Measurements from ENCODE around the gene SYT8. TPM values are rescaled to one million over a fixed set of nuclear protein-coding genes. Genes with fewer than 3 reads are reported as not detected.
"Not testable (repeated sequence)": the region's sequence is repeated elsewhere in the genome, so short reads cannot be mapped to it uniquely, and the experiment has no call there.

SYT8 gene
- total RNA-seq, 5 donors from 2014 or later (not counting 1 experiment from before 2014, with no cell fraction given), result not detected

DNA sequence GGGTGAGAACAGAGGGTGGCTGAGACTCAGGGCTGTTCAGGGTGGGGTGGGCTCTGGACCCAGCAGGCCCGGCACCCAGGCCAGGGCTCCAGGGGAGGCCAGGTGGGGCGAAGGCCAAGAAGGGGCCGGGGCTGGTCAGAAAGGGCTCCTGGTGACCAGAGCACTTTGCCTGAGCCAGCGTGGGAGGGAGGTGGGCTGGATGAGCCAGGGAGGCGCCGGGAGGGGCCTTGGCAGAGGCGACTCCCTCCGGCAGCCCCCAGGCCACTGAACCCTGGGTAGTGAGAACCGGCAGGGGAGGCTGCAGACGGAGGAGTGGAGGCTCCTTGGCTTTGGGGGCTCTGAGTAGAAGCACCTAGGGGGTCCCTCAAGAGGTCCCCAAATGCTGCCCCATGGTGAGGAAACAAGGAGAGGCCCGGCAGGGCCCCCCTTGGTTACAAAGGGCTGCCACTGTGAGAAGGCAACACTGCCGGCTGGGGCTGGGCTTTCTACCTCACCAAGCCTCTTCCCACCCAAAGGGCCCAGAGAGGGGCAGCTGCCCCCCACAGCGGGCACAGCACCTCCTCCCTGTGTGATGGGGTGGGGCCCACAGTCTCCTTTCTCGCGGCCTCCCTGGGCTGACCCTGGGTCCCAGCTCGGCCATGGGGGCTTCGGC is 39.8 kb downstream of the SYT8 start:
- H3K27me3 ChIP-seq (replicated peaks in 1 of 2; ENCODE audit: control insufficient read depth in 2 of 2, extremely low read depth in 1 of 2, insufficient read depth in 2 of 2, low read length in 1 of 2); DNase-seq; H3K27ac Mint-ChIP-seq; H3K36me3 Mint-ChIP-seq; H3K9me3 ChIP-seq; H3K4me3 ChIP-seq (ENCODE audit: control insufficient read depth in 1 of 2, extremely low read depth in 1 of 2, low read length in 1 of 2); H3K4me3 Mint-ChIP-seq; ATAC-seq (replicated peaks in 1 of 4); H3K36me3 ChIP-seq (ENCODE audit: control insufficient read depth in 2 of 2, extremely low read depth in 1 of 2, insufficient read depth in 1 of 2, low read length in 1 of 2); H3K9me3 Mint-ChIP-seq; POLR2A ChIA-PET; H3K27me3 Mint-ChIP-seq; H3K27ac ChIP-seq (ENCODE audit: low read length); CTCF ChIA-PET: not testable (repeated sequence)
- peaks cover 29 to 50% (median 49%) of the 10 kb centered on the region in 3 donors for H3K4me1 Mint-ChIP-seq
- WGBS (ENCODE audit: insufficient coverage), result 95% methylated on average over 10 of the region's 17 CpGs
- peaks cover 12 to 86% of the 10 kb centered on the region in 2 experiments for H3K4me1 ChIP-seq (ENCODE audit: control insufficient read depth in 1 of 2, extremely low read depth in 1 of 2, insufficient read depth in 2 of 2, low read length in 2 of 2)

DNA sequence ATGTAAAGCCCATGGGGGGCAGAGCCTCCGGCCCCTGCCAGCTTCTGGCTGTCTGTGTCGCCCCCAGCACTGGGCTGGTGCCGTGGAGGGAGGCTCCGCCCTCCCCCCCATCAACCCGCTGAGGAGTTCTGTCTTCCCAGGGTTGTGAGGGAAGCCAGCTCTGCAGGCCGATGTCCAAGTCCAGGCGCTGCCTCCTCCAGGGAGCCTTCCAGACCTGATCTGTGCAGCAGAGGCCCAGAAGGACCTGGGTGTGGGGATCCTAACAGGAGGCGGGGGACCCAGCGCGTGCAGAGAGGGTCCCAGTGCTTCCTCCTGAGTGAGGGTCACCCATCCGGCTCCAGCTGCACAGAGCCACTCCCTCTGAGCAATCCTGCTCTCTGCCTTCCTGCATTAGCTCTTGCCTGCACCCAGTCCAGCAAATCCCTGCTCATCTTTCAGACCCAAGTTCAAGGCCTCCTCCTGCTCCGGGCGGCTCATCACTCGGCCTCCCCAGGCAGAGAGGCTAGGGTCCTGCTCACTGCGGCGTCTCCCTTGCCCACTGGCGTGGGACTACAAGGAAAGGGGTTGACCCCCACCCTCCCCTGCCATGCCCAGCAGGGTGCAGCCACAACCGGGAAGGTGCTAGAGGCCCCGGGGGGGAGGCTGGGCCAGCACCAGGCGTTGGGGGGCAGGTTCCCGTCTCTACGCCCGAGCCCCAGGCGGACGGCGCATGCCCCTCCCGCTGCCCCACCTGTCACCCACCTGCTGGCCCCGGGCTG is 40.5 kb downstream of the SYT8 start:
- POLR2A ChIA-PET, result no interaction called here
- ATAC-seq (replicated peaks in 1 of 4), result no peak

DNA sequence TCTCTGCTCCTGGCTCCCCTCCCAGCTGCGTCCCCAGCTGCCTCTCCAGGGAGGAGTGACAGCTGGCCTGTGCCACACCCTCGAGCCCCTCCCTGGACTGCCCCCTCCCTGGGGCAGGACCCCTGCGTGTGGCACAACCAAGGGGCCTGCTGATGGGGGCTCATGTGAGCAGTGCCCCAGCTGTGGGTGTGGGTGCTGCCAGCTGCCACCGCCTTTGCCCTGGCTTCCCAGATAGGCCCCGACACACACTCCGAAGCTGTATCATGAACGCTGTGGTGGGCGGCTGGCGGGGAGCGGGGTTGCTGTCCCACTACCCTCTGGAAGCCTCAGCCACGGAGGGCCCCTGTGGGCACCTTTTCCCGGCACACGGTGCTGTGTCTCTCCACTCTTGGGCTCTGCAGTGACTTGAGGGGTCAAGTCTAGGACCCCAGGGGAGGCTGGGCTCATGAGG is 41.1 kb downstream of the SYT8 start:
- H3K36me3 Mint-ChIP-seq; H3K9me3 Mint-ChIP-seq; ATAC-seq (replicated peaks in 1 of 4); H3K36me3 ChIP-seq (ENCODE audit: control insufficient read depth in 2 of 2, extremely low read depth in 1 of 2, insufficient read depth in 1 of 2, low read length in 1 of 2); POLR2A ChIA-PET; H3K27me3 Mint-ChIP-seq; H3K27ac Mint-ChIP-seq; H3K9me3 ChIP-seq; H3K27ac ChIP-seq (ENCODE audit: low read length); H3K4me3 Mint-ChIP-seq; H3K27me3 ChIP-seq (replicated peaks in 1 of 2; ENCODE audit: control insufficient read depth in 2 of 2, extremely low read depth in 1 of 2, insufficient read depth in 2 of 2, low read length in 1 of 2); H3K4me3 ChIP-seq (ENCODE audit: control insufficient read depth in 1 of 2, extremely low read depth in 1 of 2, low read length in 1 of 2); DNase-seq: not testable (repeated sequence)
- CTCF ChIA-PET, result interaction anchor here in 1 of 2 donors (0.5 kb wide), 1 partner anchor 72 kb away, joined by 3 read pairs; the partner anchor contains the start of gene MRPL23
- 83% methylated on average over 12 of the region's 13 CpGs for WGBS (ENCODE audit: insufficient coverage)
- H3K4me1 Mint-ChIP-seq, result peaks cover 25 to 45% (median 42%) of the 10 kb centered on the region in 3 donors
- H3K4me1 ChIP-seq (ENCODE audit: control insufficient read depth in 1 of 2, extremely low read depth in 1 of 2, insufficient read depth in 2 of 2, low read length in 2 of 2), result peaks cover 5 to 86% of the 10 kb centered on the region in 2 experiments

More for the DNA sequence above, 40.5 kb downstream of the SYT8 start:
- Mint-ChIP-seq H3K4me1 (peaks cover 27 to 46% (median 44%) of the 10 kb centered on the region in 3 donors), H3K27ac (peak overlapping the region; percentile 25 to 31), H3K4me3 (no peak overlapping the region), H3K9me3 (no peaks in the 10 kb centered on the region), H3K36me3 (peaks cover 2% of the 10 kb centered on the region), H3K27me3 (no peaks in the 10 kb centered on the region)
- 90% methylated on average over 12 of the region's 28 CpGs for WGBS (ENCODE audit: insufficient coverage)
- no peaks in the 10 kb centered on the region for H3K9me3 ChIP-seq
- no peak overlapping the region for H3K27ac ChIP-seq (ENCODE audit: low read length)
- H3K27me3 ChIP-seq (replicated peaks in 1 of 2; ENCODE audit: control insufficient read depth in 2 of 2, extremely low read depth in 1 of 2, insufficient read depth in 2 of 2, low read length in 1 of 2), result no peaks in the 10 kb centered on the region
- peaks cover 7 to 9% of the 10 kb centered on the region in 2 donors for H3K36me3 ChIP-seq (ENCODE audit: control insufficient read depth in 2 of 2, extremely low read depth in 1 of 2, insufficient read depth in 1 of 2, low read length in 1 of 2)
- H3K4me3 ChIP-seq (ENCODE audit: control insufficient read depth in 1 of 2, extremely low read depth in 1 of 2, low read length in 1 of 2), result no peak overlapping the region
- peaks cover 11 to 86% of the 10 kb centered on the region in 2 experiments for H3K4me1 ChIP-seq (ENCODE audit: control insufficient read depth in 1 of 2, extremely low read depth in 1 of 2, insufficient read depth in 2 of 2, low read length in 2 of 2)
- CTCF ChIA-PET, result interaction anchor here in 1 of 2 donors (0.5 kb wide), 1 partner anchor 72 kb away, joined by 3 read pairs; the partner anchor contains the start of gene MRPL23
- DNase-seq, result no peak

DNA sequence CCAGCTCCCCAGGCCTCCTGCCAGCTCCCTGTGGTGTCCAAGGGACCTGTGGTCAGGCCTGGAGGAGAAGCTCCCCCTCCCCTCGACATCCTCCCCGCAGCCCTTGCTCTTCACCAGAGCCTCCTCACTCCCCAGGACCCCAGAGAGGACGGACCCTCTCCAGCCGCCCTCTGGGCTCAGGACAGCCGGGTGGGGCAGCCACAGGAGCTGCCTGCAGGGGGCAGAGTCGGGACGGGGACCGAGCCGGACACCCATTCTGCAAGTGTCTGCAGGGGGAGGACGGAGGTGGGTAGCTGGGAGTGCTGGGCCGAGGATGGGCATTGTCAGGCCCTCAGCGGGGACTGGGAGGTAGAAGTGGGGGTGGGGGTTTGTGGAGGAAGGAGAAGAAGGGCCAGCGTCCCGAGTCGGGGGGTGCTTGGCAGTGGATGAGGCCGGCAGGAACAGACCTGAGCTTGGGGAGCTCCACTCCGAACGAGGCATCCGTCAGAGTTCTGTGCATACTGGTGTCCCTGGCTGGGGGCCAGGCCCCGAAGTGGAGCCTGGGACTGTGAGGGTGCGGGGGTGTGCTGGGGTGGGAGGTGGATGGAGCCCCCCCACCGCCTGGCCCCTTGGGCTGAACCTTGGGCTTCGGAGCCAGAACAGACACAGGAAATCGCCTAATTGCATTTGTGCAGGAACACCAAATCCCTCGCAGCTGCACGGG is 41.7 kb downstream of the SYT8 start:
- H3K4me1 Mint-ChIP-seq, result peaks cover 24 to 46% (median 36%) of the 10 kb centered on the region in 3 donors
- DNase-seq, result peak in 1 of 35 experiments; percentile 25

DNA sequence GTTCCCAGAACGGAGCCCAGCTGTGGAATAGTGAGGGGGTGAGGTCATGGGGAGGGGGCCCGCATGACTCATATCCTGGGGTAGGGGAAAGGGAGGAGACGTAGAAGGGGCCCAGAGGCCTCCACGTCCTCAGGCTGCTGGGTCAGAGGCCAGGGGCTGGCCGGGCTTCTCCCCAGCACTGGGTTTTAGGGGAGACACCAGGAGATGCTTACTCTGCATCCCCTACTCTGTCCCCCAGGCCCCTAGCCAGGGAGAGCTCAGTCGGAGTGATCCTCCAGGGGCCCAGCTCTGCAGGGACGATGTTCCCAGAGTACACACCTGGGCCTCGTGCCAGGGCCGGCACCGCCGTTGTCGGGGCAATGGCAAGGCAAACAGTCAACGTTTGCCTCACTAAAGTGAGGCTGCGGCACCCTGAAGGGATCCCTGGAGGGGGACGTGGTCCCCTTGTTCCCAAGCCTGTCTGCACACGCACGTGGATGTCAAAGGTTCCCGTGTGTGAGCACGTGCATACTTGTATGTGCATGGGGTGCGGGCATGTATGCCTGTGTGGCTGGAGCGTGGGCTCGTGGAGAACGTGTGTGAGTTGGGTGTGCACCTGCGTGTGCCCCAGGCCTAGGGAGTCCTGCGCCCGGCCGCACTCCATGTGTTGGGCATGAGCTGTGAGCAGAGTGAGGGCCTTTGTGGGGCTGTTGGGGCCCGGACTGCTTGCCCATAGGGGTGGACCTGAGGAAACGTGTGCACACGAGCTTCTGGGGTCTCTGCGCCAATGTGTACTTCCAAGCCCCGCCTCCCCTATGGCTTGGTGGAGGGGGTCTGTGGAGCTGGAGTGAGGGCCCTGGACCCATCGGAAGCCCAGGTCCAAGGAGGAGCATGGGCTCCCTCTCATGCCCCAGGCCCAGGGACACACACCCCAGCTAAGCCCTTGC is 42.7 kb downstream of the SYT8 start:
- ATAC-seq (replicated peaks in 1 of 4), result no peak

More for the DNA sequence above, 41.7 kb downstream of the SYT8 start:
- ATAC-seq (replicated peaks in 1 of 4), result no peak
- 90% methylated on average over 20 of the region's 26 CpGs for WGBS (ENCODE audit: insufficient coverage)
- ChIA-PET CTCF (interaction anchor here in 1 of 2 donors (0.7 kb wide), 1 partner anchor 387 kb away, joined by 3 read pairs; no protein-coding TSS in a partner anchor), POLR2A (no interaction called here)
- Histone ChIP-seq H3K9me3 (no peaks in the 10 kb centered on the region), H3K36me3 (ENCODE audit: control insufficient read depth in 2 of 2, extremely low read depth in 1 of 2, insufficient read depth in 1 of 2, low read length in 1 of 2) (peaks cover 9 to 15% of the 10 kb centered on the region in 2 donors), H3K27me3 (replicated peaks in 1 of 2; ENCODE audit: control insufficient read depth in 2 of 2, extremely low read depth in 1 of 2, insufficient read depth in 2 of 2, low read length in 1 of 2) (no peaks in the 10 kb centered on the region), H3K27ac (ENCODE audit: low read length) (no peak overlapping the region), H3K4me1 (ENCODE audit: control insufficient read depth in 1 of 2, extremely low read depth in 1 of 2, insufficient read depth in 2 of 2, low read length in 2 of 2) (peaks cover 7 to 86% of the 10 kb centered on the region in 2 experiments), H3K4me3 (ENCODE audit: control insufficient read depth in 1 of 2, extremely low read depth in 1 of 2, low read length in 1 of 2) (no peak overlapping the region)
- peak overlapping the region in 1 of 2 donors; percentile 52 for H3K27ac Mint-ChIP-seq
- no peaks in the 10 kb centered on the region for H3K36me3 Mint-ChIP-seq
- H3K4me3 Mint-ChIP-seq, result no peak overlapping the region
- H3K27me3 Mint-ChIP-seq, result no peaks in the 10 kb centered on the region
- H3K9me3 Mint-ChIP-seq, result no peaks in the 10 kb centered on the region

More for the DNA sequence above, 42.7 kb downstream of the SYT8 start:
- Histone ChIP-seq H3K4me1 (ENCODE audit: control insufficient read depth in 1 of 2, extremely low read depth in 1 of 2, insufficient read depth in 2 of 2, low read length in 2 of 2) (peaks cover 11 to 86% of the 10 kb centered on the region in 2 experiments), H3K4me3 (ENCODE audit: control insufficient read depth in 1 of 2, extremely low read depth in 1 of 2, low read length in 1 of 2) (no peak overlapping the region), H3K9me3 (no peaks in the 10 kb centered on the region), H3K27me3 (replicated peaks in 1 of 2; ENCODE audit: control insufficient read depth in 2 of 2, extremely low read depth in 1 of 2, insufficient read depth in 2 of 2, low read length in 1 of 2) (no peaks in the 10 kb centered on the region), H3K36me3 (ENCODE audit: control insufficient read depth in 2 of 2, extremely low read depth in 1 of 2, insufficient read depth in 1 of 2, low read length in 1 of 2) (peaks cover 9 to 15% of the 10 kb centered on the region in 2 donors), H3K27ac (ENCODE audit: low read length) (no peak overlapping the region)
- peak overlapping the region in 1 of 2 donors; percentile 31 for H3K27ac Mint-ChIP-seq
- H3K27me3 Mint-ChIP-seq, result no peaks in the 10 kb centered on the region
- H3K4me1 Mint-ChIP-seq, result peaks cover 18 to 41% (median 27%) of the 10 kb centered on the region in 3 donors
- ChIA-PET CTCF (no interaction called here), POLR2A (no interaction called here)
- no peaks in the 10 kb centered on the region for H3K9me3 Mint-ChIP-seq
- 79% methylated on average over 19 of the region's 33 CpGs for WGBS (ENCODE audit: insufficient coverage)
- peak in 1 of 35 experiments; percentile 9 for DNase-seq
- H3K36me3 Mint-ChIP-seq, result no peaks in the 10 kb centered on the region
- H3K4me3 Mint-ChIP-seq, result no peak overlapping the region

Measured in T-cell (primary cell).